GM19452 (cell line): ENCODE results near the gene MYCBP2.

Experiments
- ATAC-seq: cut with Tn5 transposase; IDR thresholded peaks from one replicate; pipeline ENCODE4 v1.9.1; 2021; ENCODE audit not compliant: unreplicated experiment

Gene MYCBP2

DNA sequence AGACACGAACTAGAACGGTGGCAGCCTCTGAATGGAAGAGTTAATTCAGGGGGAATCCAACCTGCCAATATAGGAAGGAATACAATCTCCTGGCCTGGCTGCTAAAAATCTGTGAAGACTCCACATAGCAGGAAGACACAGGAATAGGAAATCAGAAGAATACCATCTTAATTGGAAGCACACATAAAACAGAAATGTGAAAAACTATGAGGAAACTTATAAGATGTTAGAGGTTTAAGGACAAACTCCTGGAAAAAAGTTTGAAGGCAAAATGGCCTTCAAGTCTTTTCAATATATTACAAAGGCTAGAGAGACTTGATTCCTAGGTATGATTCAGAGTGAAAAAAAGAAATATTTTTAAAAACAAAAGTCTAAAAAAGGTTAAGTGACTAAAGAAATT is 221.8 kb downstream of the MYCBP2 start:
- ATAC-seq = no peak

DNA sequence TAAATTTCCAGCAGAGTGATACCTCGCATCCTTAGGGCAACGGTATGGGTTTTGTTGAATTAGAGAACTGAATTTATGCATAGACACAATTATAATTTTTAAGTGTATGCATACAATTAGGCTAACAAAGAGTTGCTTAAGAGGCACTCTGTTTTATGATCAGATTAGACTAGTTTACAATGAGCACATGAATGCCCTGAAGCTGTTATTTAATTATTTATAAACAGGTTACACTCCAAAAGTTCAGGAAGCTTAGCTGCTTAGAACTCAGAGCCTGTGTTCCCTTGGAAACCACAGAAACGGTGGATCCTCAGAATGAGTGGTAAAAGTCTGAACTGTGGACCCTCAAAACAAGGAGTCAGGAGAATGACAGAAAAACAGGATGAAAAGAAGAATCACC is 227.5 kb downstream of the MYCBP2 start:
- ATAC-seq = no peak

DNA sequence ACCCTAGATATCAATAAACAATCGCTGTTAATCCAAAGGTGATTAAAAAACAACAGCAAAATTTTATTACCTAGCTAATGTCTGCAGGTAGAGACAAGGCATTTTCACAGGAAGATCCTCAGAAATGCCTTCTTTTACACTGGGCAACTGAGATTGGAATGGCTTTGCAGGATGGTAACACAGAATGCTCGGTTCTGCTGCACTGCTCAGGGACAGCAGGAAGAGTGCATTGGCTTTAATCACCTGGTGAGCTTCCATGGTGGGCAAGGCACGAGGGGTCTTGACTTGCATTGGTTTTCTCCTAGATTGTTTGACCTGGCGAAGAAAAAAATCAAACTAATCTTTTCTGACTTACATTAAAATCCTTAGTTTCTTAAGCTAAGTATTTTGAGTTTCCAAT is 231.6 kb downstream of the MYCBP2 start:
- no peak for ATAC-seq

DNA sequence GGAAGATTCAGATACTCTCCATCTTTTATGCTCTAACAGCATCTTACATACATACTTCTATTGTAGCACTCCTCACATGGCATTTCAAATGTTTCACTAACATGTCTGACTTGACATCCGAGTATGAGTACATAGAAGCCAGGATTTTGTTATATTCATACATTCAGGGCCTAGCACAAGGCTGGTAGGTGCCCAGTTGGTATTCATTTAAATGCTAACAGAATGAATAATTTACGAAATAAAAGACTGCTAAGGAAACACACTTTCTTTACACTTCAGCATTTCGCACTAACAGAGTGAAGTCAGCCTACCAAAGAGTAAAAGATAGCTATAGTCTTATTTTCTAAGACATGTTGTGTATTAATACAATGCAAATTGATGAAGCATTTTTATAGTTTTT is 232.1 kb downstream of the MYCBP2 start:
- ATAC-seq = no peak

DNA sequence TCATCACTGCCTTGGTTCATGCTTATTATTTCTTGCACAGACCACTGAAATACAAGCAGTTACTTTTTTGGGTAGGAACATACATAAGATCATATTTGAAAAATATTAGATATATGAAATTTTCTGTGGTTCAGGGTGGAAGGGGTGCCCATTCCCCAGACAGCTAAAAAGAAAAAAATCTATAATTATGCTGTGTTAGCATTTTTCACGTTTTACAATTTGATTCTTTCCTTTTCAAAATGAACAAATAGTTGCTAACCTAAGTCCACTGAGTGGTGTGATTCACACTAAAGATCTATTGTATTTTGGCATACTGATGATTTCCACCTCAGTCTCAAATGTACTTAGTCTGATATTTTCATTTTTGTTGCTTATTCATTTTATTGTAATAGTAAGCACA is 233.2 kb downstream of the MYCBP2 start:
- ATAC-seq = no peak

DNA sequence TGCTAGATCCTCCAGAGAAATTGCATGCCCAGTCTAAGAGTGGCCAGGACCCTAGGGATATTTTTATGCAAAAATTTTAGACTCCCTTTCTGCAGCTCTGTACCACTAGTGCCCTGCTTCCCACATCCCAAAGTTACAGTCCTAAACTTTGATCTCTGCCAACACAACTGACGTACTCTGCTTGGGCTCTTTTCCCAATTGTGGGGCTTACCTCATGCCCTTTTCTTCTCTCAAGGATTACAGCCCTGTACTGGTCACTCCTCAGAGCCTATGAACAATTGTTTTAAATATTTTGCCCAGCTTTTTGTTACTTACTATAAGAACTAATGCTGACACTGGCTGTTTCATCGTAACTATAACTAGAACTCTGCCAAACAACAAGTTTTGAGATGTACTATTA is 242.1 kb downstream of the MYCBP2 start:
- ATAC-seq = no peak

DNA sequence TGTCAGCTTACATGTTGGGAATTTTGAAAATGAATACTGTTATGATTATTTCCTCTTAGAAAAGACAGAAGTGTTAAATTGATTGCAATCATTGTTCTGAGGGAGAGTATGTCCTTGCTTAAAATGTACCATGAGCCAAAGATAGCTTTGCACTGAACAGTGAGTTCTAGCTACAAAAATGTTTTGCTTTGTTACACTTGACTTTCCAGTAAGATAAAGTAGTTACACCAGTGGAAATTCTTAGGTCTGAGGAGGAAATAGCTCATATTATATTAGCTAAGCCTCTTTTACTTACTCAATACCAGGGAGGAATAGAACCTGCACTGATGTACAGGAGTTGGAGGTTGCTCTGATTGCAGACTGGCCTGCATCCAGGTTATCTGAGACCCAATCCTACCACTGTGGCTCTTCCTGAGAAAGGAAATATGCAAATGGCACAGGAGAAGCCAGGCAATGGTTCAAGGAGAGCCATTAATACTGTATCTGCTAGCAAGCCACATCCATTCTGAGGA is 246.9 kb downstream of the MYCBP2 start:
- no peak for ATAC-seq

DNA sequence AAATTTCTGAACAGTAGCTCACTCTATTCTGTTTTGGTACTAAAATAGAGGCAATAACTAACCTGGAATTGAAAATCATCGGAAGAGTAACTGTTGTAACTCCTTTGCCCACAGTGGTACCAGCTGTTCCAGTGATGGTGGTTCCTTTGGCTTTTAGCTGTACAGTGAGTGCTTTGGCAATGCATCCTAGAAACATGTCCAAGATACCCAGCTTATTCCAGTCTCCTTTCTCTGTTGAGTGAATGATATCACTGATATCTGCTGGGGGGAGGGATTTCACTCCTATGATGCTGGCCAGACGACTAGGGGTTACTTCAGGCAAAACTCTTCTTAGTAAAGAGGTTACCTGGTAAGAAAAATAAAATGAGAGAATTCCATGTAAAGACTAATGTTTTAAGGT is 259.4 kb downstream of the MYCBP2 start:
- no peak for ATAC-seq

DNA sequence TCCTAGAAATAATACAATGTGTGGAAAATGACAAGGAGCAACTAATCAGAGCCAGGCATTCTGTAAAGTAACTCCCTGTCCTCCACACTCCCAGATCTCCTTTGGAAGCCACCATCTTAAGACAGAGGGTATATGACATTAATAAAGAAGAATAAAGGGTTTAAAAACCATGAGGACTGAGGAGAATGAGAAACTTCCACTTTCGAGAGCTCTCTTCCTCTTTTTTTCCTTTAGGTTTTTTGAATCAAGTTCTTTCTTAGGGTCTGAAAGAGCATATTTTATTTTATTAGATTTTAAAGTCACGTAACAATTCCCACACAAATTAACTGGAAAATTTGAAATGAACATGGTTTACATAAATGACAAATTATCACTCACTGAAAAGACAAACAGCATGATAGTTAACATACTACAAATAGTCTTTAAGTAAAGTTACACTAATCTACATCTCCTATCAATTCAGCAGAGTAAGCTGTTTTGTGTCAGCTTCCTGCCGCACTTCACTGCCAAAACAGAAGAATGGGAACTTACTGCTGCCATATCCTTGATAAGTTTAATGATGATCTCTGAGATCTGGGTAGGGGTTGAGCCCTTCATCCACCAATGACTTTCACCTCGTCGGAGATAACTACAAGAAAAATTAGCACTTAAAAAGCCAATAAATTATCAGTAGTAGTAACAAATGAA is 261.3 kb downstream of the MYCBP2 start:
- no peak for ATAC-seq

DNA sequence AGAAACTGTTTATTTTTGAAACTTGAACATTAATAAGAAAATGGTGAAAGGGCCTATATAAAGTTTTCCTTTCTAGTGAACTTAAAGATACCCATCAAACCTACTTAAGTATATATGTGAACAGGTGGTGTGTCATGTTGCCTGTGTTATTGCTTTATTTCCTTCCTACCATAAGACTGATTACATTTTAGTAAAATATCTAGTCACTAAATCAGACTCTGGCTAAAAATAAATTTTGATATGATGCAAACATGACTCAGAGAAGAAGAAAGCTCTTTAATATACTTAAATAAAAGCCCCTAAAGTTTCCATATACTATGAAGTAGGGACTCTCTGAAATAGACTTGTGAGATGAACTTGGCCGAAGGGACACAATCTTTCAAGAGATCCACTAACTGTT is 264.8 kb downstream of the MYCBP2 start:
- no peak for ATAC-seq

DNA sequence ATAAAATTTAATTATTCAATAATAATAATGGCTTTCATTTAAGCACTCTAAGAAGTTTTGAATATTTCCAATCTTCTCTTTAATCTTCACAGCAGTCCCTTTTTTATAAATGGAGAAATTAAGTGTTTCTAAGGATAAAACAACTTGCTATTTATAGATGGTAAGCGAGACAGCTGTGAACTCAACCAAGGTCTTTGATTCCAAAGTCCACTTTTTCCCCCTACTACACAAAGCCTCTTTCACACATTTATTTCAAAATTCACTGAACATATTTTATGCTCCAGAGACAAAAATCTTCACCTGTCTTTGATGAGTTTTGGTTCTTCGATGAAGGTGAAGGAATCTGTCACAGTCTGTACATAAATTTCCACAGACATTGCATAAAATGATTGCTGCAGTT is 265.5 kb downstream of the MYCBP2 start:
- ATAC-seq = no peak

DNA sequence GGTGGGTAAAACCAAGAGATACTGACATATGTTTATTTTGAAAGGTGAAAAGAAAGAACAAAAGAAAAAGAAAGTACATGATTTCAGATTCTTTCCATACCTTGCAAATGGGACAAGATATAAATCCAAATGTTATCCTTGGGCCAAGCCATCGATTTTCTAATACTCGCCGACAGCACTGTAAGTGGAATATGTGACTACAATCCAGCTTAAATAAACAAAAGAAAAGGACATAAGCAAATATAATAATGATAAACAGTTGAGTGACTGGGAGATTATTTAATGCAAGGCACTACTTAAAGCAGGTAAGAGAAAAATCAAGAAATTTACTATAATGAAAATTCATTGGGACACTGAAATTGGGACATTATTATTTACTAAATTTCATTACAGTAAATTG is 270.0 kb downstream of the MYCBP2 start:
- ATAC-seq = no peak

DNA sequence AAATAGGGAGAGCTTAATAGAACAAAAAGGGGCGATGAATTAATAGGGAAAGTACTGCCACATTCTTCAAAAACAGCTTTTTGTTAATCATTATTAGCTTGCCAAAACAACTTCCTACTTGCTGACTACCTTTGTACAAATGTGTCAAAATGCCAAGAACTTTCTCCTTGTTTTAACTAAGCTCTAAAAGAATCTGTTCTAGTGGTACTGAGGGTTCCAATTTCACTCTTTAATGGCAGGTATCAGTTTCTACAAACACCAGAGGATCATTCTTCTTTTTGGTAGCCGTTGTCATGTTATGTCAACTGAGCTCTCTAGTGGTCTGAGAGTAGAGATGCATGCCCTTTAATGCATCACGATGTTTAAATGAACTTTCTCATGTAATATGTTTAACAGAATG is 270.5 kb downstream of the MYCBP2 start:
- ATAC-seq = no peak

DNA sequence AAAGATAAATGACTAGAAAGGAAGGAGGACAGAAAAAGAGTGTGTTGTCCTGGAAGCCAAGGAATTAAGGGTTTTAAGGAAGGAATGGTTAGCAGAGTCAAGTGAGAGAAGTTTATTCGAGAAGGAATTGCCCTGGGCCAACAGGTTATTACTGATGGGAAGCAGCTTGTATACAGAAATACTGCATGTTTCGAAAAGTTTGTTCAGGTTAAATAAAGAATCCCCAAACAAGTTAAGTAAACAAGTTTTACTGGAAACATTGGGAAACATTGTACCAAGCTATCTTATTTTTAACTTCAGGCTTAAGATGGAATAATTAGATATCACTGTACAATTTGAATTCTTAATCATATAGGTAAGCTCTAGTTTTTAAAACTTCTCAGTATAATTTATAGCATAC is 271.7 kb downstream of the MYCBP2 start:
- no peak for ATAC-seq

DNA sequence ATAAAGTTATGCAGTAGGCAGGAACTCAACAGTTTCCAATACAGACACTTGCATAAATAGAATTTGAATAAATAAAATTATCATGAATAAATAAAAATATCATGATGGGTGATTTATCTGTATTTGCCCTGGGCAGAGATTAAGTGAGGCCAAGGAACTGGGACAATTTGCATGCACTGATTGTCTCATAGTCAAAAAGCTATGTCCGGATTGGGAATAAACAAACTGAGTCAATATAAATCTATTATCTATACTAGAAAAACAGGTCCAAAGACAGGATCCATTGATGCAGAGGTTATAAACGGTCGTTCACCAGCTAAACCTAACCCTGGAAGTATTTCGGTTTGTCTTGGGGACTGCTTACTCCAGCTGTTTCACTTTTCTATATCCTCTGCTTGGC is 273.7 kb downstream of the MYCBP2 start:
- no peak for ATAC-seq

DNA sequence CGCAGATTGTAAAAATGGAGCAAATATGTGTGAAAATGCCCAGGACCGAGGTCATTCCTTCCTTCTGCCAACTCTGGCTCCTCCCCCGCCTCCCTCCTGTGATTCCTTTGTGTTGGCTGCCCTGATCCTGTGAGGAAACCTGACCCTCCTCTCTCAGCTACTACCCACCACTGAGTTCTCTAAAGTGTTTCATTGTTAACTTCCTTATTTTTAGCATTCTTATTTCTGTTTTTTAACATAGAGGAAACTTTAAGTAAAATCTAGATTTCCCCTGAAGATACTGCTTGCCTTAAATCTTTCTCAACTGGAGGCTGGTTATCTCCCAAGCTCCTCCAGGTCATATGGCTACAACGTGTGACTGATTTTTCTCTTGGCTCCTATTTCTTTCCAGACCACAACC is 278.2 kb downstream of the MYCBP2 start:
- no peak for ATAC-seq

DNA sequence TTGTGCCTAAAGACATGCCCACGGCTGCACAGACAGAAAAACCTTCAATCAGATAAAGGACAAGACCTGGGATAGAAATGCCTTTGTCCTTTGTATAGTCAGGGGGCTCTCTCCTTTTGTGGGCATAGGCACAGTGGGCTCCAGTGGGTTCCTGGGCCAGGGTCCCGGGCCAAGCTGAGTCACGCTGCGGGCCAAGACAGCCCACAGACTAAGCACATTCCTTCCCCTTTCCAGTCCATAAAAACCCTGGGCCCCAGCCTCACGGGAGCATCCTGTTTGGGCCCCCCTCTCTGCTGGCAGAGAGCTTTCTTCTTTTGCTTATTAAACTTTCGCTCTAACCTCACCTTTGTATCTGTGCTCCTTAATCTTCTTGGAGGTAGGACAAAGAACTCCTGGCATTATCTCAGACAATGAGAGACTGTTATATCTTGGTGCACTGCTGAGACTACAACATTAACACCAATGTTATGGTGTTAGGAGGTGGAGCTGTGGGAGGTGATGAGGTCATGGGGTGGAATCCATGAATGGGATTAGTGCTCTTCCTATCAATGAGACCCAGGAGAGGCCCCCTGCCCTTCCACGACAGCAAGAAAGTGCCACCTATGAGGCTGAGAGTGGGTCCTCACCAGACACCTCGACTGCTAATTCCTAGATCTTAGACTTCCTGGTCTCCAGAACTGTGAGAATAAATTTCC is 279.1 kb downstream of the MYCBP2 start:
- no peak for ATAC-seq

DNA sequence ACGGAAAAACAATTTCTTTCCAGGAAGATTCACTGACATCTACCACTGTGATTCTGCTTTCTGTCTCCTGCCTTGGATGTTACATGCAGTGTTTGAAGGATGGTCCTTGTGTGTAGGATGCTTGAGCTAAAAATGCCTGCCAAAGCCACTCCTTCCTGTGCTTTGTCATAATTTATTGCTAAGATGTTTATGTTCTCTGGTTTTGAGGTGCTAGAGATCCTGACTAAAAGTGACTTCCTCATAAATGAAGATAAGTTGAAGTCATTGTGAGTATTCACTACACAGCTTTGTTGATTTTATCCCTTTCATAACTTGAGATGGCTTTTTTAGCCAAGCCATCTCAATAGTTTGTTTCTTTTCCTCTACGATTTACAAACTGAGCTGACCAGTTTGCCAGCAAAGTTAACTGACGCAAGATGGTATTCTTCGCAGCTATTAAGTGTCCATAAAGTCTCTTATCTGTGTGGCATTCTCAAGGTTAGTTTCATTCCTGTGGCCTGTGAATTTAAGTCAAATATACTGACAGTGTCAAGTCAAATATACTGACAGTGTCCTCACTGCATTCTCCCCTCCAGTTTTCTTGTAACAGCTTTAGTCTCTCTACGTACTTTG is 284.2 kb downstream of the MYCBP2 start:
- ATAC-seq = no peak

DNA sequence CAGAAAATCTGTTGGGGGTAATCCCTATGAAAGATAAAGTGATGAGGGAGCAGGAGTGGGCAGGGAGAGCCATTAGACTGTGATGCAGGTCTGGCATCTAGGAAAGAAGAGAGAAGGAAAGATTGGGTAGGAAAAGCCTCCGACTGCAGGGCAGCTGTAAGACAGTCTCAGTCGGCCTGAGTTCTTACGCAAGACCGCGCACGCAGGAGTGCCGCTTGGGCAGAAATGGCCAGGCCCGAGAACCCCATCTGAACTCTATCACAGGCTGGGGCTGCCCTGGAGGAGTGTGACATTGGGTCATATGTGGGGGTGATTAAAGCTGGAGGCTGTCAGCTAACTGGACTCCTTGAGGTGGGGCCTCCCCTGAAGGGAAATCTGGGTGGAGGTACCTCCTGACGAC is 286.1 kb downstream of the MYCBP2 start:
- no peak for ATAC-seq

DNA sequence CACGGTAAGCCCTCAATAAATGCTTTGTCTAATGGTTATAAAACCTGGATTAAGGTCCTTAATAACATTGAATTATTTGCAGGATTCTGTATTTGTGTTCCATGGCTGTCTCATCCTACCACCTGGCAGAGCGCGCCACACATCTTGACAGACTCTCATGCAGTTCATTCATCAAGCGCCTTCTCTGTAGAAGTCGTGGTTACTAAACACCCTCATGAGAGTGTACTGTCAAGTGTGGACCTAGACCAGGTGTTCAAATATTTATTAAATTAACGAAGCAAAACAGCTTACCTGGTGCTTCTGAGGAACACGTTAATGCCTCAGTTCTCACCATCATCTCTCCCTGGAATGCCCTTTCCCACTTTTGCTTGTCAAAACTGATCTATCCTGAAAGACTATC is 286.8 kb downstream of the MYCBP2 start:
- no peak for ATAC-seq

DNA sequence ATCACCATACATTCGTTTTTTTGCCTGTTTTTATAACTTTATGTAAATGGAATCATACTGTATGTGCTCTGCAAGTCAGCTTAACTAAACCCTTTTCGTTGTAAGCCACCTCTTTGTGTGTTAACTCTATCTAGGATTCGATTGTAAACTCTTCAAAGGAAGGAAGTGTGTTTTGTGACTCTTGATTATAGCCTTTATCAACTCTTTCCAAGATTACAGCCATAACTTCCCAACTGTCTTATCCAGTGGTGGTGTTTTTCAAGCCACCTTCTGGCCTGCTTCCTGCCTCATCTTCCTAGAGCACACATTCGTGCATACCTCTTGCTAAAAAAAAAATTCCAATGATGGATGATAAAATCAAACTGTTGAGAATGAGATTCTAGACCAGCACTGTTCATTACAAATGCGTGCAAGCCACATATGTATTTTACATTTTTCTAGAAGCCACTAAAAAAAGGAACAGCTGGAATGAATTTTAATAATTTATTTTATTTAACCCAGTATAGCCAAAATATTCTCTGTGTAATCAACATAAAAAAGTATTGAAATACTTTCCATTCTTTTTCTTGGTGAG is 287.9 kb downstream of the MYCBP2 start:
- no peak for ATAC-seq

DNA sequence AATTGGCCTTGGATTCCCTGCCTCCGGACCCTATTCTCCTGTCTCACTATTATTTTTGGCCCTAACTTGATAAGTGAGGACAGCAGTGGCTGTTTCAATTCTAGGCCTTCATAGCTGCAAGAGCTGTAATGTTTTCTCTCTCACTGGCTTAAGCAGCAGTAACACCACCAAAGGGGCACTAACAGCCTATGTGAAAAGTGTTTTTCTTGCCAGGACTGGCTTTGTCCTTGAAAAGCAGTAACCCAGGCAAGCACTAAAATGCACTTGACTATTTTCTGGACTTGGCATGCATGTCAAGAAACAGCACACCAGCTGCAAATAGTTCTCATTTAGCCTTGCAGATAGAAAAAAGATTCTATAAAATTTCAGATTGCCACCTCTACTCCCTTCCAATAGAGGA is 290.6 kb downstream of the MYCBP2 start:
- no peak for ATAC-seq
